HG03139 (cell line): ENCODE measurements around the gene RABL2B.

Experiments used
- ATAC-seq: cut with Tn5 transposase; IDR thresholded peaks from one replicate; pipeline ENCODE4 v1.9.1; 2021; ENCODE audit not compliant: unreplicated experiment

RABL2B gene

DNA sequence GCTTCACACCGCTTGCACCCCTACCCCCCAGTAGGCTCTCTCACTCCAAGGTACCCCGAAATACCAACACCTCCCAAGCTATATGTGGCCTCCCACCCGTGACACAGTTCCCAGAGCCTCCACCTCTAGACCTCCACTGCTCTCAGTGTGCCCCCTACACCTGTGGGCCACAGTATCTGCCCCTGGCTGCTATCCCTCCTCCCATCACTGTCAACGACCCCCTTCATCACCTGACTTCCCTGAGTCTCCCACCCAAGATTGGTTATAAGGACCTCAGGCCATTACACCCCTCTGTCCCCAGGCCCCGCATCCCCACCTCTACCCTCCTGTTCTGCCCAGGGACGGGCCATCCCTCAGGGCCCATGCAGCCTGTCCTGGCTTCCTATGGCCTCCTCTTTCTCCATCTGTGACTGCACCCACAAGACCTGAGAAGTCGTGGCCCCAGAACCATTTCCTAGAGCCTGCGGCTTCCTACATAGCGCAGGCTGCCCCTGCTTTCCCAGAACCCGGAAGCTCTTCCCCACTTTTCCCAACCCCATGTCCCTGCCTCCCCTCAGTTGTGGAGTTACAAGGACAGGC, 44.7 kb downstream of the RABL2B start:
- ATAC-seq, result no peak

DNA sequence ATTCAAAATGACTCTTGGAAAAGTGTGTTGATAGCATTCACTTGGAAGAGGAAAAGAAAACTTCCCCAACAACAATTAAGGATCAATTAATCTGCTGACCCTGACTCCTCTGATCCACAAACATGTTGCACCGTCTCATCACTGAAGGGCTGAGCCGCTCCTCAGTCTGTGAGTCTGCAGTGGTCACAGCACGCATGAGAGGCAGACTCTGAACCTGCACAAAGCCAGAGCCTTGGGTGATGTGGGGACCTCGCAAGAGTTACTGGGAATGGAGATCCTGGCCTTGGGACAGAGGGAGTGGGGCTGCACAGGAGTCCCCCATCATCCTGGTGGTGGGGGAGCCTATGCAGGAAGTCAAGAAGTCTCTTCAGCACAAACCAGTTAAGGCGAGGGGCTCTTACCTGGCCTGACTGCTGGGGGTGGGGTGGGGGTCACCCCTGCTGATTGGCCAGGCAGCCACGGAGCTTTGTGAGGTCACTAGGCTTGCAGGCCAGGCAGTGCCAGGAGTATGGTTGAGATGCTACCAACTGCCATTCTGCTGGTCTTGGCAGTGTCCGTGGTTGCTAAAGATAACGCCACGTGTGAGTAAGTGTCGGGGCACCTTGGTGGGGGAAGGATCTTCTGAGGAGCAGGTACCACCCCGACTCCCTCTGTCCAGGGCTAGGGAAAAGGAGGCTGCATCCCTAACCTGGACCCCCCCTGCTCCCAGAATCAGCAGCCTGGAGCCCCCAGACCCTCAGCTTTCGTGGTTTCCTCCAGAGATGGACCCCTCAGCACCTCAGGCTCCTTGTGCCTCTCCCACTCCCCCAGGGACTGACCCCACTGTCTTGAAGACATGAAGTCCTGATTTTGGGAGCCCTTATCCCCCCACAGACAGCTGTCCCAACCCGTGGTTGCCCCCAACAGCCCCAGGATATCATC, 45.4 kb downstream of the RABL2B start, which contains the start of gene ACR:
Gene ACR (plus strand): TSS at position 477 of the 921 bp plus-strand sequence. CDS start 32 bp downstream, at position 509.
- no peak for ATAC-seq

DNA sequence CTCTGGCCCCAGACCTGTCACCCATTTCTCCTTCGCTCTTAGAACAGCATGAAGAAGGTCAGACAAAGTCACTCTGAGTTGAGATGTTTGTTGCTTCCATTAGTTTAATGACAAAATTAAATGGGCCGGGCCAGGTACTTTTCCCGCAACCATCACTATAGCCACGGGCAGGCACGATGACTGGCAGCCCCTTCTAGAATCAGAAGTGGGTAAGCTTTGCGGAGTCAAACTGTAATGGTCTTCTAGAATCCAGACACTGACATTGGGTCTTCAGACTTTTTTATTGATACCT, 47.8 kb downstream of the RABL2B start:
- no peak for ATAC-seq

DNA sequence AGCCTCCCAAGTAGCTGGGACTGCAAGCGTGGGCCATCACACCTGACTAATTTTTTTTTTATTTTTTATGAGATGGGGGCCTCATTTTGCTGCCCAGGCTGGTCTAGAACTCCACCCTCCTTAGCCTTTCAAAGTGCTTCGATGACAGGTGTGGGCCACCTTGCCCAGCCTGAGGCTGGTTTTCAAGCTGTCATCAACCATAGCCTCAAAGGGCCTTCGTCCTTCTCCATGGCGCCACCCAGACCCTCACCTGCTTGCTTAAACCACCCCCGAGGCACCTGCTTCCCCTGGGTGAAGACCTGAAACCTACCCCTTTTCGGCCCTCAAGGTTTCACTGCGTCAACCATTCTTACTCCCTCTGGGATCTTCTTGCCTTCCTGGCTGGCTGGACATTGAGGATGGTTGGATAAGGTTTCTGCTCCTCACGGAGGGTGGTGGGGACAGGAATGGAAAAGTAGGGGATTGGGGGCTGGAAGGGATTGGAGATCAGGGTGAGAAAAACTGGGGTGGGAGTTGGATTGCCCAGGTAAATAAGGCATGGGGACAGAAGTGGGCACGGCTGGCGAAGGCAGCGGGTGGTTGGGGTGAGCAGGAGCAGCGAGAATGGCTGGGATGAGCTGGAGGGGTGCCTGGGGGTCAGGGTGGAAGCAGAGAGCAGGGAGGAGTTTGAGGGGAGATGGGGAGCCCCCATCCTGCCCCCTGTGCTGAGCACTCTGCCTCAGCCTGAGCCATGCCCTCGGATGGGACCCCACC, 48.3 kb downstream of the RABL2B start:
- no peak for ATAC-seq

DNA sequence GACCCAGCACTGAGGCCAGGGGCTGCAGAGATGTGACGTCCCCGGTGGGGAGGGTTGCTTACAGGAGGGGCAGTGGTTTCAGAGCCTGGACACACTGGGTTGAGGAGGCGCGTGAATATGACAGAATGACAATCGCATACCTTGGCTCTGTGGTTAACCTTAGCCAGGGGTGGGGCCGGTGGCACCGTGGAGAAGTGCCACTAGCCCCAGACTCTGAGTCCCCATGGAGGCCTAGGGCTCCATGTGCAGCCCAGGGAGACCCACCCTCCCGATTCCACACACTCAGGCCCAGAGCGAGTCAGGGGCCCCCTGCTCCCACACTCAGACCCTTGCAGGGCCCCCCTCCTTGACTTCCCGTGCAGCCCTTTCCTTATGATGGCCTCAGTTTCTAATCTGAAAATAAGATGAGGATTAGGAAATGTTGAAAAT, 49.1 kb downstream of the RABL2B start:
- no peak for ATAC-seq

DNA sequence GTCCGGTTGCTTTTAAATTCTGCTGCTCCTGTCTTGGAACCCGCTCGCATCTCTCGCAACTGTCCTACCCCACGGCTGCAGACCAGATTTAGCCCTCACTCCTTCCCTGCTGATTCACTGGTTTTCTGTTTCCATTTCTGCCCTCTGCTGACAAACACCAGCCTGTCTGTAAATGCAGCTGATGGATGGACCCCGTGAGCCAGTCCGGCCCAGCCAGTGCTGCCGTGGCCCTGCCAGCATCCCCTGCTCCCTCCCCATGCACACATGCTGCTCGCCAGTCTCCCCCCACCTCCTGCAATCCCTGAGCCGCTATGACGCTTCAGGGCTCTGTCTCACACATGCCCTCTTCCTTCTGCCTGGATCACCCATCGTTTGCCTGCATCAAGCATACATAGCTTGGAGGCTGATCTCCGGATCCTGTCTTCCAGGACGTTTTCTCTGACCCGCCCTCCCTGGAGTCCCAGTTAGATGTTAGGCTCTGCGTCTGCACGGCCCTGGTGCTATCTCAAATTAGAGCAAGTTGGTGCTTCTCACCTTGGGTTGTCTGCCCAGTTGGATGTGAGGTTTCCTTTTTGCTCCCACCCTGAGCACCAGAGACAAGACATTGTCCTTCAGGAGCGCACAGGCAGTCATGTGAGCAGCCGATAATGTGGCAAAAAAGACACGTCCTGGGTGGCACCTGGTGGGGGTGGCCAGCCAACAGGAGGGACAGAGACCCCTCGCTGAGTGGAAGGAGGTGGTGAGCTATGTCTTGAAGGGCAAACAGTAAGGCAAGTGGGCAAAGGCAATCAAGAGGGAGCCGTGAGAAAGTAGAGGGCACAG, 49.7 kb downstream of the RABL2B start:
- no peak for ATAC-seq

DNA sequence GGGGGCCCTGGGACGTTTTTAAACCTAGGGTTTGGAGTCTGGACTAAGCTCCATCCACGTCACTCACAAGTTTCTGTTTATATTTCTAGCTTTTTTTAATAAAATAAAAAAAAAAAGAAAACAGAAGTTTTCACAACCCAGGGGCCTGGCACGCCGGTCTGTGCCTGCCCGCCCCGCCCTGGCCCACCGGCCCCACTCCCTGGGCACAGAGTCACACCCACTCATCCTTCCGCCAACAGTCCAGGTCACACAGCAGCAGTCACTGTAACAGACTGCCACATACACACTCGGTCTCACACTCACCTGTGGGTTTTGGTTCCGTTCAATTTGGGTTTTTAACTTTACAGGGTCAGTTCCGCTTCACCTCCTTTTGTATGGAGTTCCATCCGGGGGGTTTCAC, 50.8 kb downstream of the RABL2B start:
- no peak for ATAC-seq

DNA sequence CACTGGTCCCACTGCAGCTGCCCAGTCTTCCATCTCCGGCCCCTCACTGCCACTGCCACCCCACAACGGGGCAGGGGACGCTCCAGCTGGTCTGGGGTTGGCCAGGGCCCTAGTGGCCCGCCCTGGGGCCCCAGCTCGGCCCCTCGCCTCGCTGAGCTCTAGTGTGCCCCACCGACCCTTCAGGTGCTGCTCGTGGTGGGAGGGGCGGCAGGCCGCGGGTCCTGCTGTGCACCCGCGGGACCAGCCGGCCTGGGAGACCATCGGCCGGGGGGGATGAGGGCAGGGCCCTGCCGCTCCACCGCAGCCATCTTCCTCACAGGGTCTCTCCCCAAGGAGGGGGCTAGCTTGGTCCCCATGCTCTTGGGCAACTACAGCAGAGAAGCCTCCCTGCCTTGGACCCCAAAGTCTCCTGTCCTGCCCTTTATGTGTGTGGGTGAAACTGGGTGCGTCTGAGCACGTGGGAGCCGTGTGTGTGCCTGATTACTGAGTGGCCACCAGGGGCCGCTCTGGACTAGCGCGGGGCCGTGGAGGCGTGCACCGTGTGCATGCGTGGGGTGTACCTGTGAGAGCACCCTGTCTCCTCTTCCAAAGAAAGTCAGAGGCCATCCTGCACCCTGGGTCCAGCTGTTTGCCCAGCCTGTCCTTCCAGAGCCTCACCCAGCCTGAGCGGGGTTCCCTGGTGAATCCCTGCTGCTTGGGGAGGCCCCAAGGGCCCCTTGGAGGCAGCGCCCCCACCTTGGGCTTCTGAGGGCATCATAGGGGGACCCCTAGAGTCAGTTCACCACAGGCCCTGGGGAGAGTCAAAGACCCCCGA, 51.4 kb downstream of the RABL2B start:
- no peak for ATAC-seq

DNA sequence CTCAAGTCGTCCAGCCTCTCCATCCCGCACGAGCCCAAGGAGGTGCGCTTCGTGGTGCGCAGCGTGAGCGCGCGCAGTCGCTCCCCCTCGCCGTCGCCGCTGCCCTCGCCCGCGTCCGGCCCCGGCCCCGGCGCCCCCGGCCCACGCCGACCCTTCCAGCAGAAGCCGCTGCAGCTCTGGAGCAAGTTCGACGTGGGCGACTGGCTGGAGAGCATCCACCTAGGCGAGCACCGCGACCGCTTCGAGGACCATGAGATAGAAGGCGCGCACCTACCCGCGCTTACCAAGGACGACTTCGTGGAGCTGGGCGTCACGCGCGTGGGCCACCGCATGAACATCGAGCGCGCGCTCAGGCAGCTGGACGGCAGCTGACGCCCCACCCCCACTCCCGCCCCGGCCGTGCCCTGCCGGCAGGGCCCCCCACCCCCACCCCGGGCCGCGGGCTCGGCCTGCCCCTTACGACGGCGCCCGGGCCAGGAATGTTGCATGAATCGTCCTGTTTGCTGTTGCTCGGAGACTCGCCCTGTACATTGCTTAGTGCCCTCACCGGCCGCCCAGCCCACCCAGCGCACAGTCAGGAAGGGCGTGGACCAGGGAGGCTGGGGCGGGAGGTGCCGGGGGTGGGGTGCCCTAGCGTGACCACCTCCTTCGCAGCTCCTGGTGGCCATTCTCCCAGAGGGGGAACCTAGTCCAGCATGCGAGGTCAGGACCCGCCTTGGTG, 52.3 kb downstream of the RABL2B start:
- no peak for ATAC-seq

DNA sequence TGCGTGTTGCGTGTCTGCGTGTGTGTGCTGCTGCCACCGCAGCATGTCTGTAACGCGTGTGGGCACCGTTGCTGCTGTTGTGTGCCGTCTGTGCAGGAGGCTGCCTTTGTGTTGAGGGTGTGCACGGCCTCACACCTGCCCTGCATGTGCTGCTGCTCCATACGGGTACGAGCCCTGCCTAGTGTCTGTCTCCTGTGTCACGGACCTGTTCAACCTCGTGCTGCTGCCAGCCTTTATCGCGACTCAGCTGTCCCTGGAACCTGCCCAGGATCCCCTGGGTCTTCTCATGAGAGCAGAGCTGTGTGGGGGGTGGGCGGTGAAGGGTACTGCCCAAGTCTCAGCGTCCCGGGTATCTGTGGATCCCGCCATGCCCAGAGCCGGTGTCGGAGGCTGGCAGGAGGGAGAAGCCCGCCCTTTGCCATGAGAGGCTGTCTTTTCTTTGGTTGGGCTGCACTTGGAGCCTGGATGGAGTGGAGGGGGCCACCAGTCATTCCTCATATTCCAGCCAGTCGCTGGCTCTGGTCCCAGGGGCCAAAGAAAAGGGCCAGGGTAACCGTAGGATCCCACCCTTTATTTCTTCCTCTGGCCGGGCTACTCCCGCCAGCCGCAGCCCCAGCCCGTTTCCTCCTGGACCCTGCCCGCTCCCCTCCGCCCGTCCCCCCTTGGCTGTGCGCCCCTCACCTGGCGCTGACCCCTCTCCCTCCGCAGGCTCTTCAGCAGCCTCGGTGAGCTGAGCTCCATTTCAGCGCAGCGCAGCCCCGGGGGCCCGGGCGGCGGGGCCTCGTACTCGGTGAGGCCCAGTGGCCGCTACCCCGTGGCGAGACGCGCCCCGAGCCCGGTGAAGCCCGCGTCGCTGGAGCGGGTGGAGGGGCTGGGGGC, 53.2 kb downstream of the RABL2B start:
- ATAC-seq, result no peak

DNA sequence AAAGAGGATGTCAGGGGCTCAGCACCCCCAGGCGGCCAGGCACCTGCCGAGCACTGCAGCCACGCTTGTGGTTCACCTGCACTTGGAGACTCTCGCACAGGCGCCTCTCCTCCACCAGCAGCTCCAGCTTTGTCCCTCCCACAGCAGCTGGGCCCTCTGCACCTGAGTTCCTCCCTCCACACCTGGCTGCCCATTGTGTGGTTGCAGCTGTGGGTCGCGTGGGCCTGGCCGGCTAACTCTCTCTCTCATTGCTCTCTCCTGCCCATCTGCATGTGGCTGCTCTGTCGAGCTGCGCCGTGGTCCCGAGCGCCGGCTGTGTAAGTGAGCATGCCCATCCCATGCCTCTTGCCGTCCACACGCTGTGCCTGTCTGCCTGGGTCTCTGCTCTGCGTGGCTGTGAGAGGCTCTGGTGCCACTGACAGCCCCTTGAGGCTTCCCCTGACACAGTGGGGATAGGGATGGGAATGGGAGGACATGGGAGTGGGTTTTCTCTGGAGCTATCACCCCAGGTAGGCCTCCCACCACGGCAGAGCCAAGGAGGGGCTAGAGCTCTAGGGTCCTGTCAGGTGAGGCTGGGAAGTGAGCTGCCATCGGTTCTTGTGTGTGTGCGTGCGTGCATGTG, 53.9 kb downstream of the RABL2B start:
- ATAC-seq, result no peak

DNA sequence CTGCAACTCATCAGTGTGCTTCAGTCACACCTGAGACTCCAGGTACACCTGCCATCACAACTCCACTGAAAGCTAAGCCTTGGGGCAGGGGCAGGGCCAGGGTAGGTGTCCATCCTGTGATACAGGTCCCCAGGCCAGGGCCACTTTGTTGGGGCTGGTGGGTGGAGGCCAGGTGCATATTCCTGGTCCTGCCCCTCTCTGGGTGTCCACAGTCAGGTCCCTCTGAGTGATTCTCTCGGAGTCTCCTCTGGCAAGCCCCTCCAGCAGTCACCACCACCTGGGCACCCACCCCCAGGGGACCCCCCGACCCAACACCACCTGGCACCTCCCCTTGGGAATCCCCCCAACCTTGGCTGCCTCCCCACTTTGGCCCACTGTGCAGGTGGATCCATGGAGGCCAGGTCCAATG, 54.9 kb downstream of the RABL2B start:
- no peak for ATAC-seq

DNA sequence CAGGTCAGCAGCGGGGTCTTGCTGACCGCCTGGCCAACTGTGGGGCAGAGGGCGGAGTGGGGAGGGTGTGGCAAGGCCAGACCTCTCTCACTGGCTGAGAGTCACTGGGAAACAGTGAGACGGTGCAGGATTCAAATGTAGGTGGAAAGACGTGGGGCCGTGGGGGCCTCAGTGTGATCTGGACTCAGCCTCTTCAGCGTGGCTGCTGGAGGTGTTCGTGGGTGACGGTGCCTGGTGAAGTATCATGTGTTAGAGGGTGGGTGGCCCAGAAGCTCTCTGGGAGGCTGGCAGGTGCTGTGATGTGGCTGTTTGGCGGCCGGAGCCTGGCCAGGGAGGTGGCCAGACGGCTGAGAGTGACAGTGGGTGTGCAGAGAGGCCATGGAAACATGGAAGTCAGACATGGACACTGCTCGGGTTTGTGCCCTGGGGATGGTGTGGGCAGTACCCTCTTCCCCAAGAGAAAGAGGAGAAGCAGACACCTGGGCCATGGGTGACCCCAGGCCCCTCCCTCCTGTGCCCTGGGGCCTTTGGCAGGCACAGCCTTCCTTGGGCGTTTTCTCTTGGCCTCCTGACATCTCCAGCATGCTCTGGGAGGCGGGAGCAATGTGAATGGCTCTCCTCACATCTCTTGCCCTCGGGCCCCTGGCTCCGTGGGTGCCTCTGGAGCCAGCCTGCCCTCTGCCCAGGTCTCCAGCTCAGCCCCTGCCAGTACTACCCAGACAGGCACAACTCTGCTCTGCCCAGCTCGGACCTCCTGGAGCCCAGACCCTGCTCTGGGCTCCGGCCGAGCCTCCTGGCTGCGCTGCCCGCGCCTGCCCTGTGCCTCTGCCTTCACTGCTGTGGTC, 55.5 kb downstream of the RABL2B start:
- ATAC-seq, result no peak

DNA sequence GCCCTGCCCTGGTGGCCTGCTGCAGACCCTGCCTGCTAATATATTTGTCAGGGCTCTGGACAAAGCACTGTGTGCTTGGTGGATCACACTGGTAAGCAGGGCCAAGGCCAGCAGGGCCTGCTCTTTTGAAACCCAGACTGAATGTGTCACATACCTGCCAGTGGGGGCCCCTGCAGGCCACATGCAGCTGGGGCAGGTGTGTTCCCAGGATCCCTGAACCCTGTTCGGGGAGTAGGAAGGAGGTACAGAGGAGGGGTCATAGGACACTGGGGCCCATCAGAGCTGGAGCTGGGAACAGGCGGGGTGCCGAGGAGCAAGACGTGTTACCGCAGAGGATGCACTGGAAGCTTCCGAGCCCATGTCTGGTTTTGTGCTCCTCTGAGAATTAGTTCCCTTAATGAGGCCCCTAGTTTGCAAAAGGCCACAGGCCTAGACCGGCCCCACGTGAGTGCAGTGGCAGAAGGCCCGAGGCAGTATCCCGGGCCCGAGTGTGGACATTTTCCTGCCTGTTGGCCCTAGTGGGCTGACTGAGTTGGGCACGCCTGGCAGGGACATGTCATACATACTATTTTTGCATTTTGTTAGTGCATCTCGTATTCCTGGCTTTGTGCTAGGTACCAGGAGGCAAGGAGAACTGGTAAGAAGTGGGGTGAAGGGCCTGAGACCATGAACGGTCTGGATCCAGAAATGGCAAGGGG, 56.6 kb downstream of the RABL2B start:
- no peak for ATAC-seq

DNA sequence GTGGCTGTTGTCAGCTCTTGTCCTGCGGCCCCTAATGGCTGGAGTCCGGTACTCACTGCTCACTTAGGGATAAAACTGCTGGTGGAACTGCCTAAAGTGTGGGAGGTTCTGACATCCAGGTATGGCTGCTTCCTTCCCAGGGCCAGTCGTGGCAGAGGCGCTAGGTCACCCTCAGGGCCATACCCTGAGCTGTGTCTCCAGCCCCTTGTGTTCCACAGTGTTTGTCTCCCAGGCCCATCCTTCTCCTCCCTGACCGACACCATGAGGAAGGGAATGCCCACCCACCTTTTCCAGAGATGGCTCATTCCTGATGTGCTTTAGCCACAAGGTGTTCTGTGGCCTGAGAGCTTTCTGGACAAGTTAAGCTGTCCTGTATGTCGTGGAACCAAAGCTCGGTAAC, 57.8 kb downstream of the RABL2B start:
- no peak for ATAC-seq

DNA sequence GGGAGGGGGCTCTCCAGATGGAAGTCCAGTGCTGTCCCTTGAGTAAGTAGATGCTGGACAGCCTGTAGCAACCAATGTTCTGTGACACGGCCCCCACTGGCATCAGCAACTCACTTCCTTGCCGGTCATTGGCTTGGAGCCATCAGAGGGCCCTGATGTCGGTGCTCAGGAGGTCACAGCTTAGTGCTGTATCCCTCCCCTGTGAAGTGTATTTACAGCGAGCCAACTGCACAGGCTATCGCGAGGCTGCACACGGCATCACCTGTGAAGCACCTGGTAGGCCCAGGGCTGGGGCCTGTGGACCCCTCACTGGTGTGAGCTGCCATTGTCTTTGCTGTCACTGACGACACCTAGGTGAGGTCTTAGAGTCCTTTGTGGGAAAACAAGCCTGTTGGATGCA, 58.8 kb downstream of the RABL2B start:
- no peak for ATAC-seq

DNA sequence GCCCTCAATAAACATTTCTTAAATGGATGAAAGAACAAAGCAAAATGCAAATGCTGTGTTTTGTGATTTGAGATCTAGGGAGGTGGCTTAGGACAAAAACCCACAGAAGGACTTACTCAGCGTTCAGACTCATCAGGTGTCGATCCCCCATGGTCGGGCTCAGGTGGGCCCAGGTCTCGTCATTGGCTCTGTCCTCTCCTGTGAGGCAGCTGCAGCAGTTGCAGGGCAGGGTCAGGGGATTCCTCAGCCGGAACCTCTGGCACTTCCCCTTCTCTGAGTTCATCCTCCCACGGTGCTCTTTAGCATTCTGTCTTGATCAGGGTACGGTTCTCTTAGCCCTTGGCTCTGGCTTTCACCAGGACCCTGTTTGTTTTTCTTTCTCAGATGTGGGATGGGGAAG, 59.4 kb downstream of the RABL2B start:
- no peak for ATAC-seq
